WTC11 (cell line): ENCODE data around the gene LAMA3. TPM values are rescaled to one million over a fixed set of nuclear protein-coding genes. Genes with fewer than 3 reads are reported as not detected.

ENCODE experiments used
- ATAC-seq: fragments of 200-7000 bp; cut with Tn5 transposase; 2 replicates; pipeline ENCODE4 v1.10.0; 2021; ENCODE audit warnings: mild to moderate bottlenecking, moderate library complexity
- CTCF ChIA-PET: fragments of 300-600 bp; sonication (Branson Sonifier 250); formaldehyde crosslinking; loops from one replicate; lab custom pipeline; 2021; ENCODE audit warnings: antibody characterized with exemption; lab: Charles Lee
- POLR2A ChIA-PET: fragments of 350-600 bp; sonication (Branson Sonifier 250); formaldehyde crosslinking; loops from one replicate; lab custom pipeline; 2021; ENCODE audit warnings: antibody characterized with exemption; lab: Charles Lee
- DNase-seq: peaks from one replicate; pipeline ENCODE4 v3.0.0; 2021; ENCODE audit warnings: low spot score
- H3K27ac Mint-ChIP-seq: 2 replicates; pipeline ENCODE4 v1.8.0; 2021; ENCODE audit warnings: mixed read lengths
- H3K27me3 Mint-ChIP-seq: 2 replicates; pipeline ENCODE4 v1.8.0; 2021; ENCODE audit warnings: low read depth, mild to moderate bottlenecking, moderate library complexity, mixed read lengths
- H3K36me3 Mint-ChIP-seq: 2 replicates; pipeline ENCODE4 v1.8.0; 2021; ENCODE audit warnings: mixed read lengths
- H3K4me1 Mint-ChIP-seq: 2 replicates; pipeline ENCODE4 v1.8.0; 2022; ENCODE audit warnings: mixed read lengths
- H3K4me3 Mint-ChIP-seq: 2 replicates; pipeline ENCODE4 v1.8.0; 2021; ENCODE audit warnings: mild to moderate bottlenecking, moderate library complexity, mixed read lengths
- H3K9me3 Mint-ChIP-seq: 2 replicates; pipeline ENCODE4 v1.8.0; 2021; ENCODE audit warnings: mixed read lengths
- ARID4B ChIP-seq: sonication (generic); formaldehyde crosslinking; IDR thresholded peaks from 2 replicates; pipeline ENCODE4 v1.8.0; 2023; ENCODE audit warnings: missing genetic modification reagents, mild to moderate bottlenecking, borderline replicate concordance
- ATF1 ChIP-seq: sonication (generic); formaldehyde crosslinking; IDR thresholded peaks from 2 replicates; pipeline ENCODE4 v1.8.1; 2023; ENCODE audit warnings: mild to moderate bottlenecking, moderate library complexity, missing genetic modification reagents
- CREM ChIP-seq: sonication (generic); formaldehyde crosslinking; IDR thresholded peaks from 2 replicates; pipeline ENCODE4 v1.8.1; 2022; ENCODE audit warnings: mild to moderate bottlenecking, missing genetic modification reagents, moderate library complexity
- FOXJ3 ChIP-seq: sonication (generic); formaldehyde crosslinking; IDR thresholded peaks from 2 replicates; pipeline ENCODE4 v1.9.0; 2021; ENCODE audit warnings: missing genetic modification reagents, mild to moderate bottlenecking, borderline replicate concordance
- FOXP1 ChIP-seq: sonication (generic); formaldehyde crosslinking; IDR thresholded peaks from 2 replicates; pipeline ENCODE4 v1.8.0; 2022; ENCODE audit warnings: missing genetic modification reagents, mild to moderate bottlenecking, moderate library complexity, borderline replicate concordance
- GABPB1 ChIP-seq: sonication (generic); formaldehyde crosslinking; IDR thresholded peaks from 2 replicates; pipeline ENCODE4 v1.8.1; 2023; ENCODE audit warnings: mild to moderate bottlenecking, missing genetic modification reagents
- HMGA2 ChIP-seq: fragments of 250-450 bp; sonication (Bioruptor Pico); IDR thresholded peaks from 2 replicates; pipeline ENCODE4 v1.4.0; 2021; ENCODE audit warnings: mild to moderate bottlenecking, moderate library complexity
- KAT7 ChIP-seq: sonication (generic); formaldehyde crosslinking; IDR thresholded peaks from 2 replicates; pipeline ENCODE4 v1.8.1; 2023; ENCODE audit warnings: missing genetic modification reagents, mild to moderate bottlenecking, borderline replicate concordance
- NFYB ChIP-seq: sonication (generic); formaldehyde crosslinking; conservative IDR thresholded peaks from 2 replicates; pipeline ENCODE4 v1.8.0; 2022; ENCODE audit warnings: low read depth, missing genetic modification reagents
- OVOL2 ChIP-seq: fragments of 250-450 bp; sonication (Bioruptor Pico); IDR thresholded peaks from 2 replicates; pipeline ENCODE4 v1.9.0; 2021; ENCODE audit warnings: mild to moderate bottlenecking, borderline replicate concordance
- PRRX2 ChIP-seq: fragments of 250-450 bp; sonication (Bioruptor Pico); IDR thresholded peaks from 2 replicates; pipeline ENCODE4 v1.8.0; 2021; ENCODE audit warnings: mild to moderate bottlenecking
- SMAD4 ChIP-seq: sonication (generic); formaldehyde crosslinking; IDR thresholded peaks from 2 replicates; pipeline ENCODE4 v1.8.0; 2022; ENCODE audit warnings: mild to moderate bottlenecking, missing genetic modification reagents
- ZNF317 ChIP-seq: sonication (generic); formaldehyde crosslinking; IDR thresholded peaks from 2 replicates; pipeline ENCODE4 v1.8.1; 2023; ENCODE audit warnings: low read depth, mild to moderate bottlenecking, moderate library complexity, missing genetic modification reagents, borderline replicate concordance
- ZNF423 ChIP-seq: fragments of 250-450 bp; sonication (Bioruptor Pico); IDR thresholded peaks from 2 replicates; pipeline ENCODE4 v2.1.2; 2022; ENCODE audit warnings: mild to moderate bottlenecking, moderate library complexity
- ZNF425 ChIP-seq: fragments of 250-450 bp; sonication (Bioruptor Pico); conservative IDR thresholded peaks from 2 replicates; pipeline ENCODE4 v1.9.0; 2021; ENCODE audit warnings: mild to moderate bottlenecking
- ZNF671 ChIP-seq: fragments of 250-450 bp; sonication (Bioruptor Pico); IDR thresholded peaks from 2 replicates; pipeline ENCODE4 v1.8.0; 2021; ENCODE audit warnings: mild to moderate bottlenecking
- total RNA-seq: library from RNA; stranded (reverse); gene quantifications from 3 replicates; pipeline ENCODE4 v1.2.3, GENCODE V29; 2021
- TF ChIP-seq, protein P1 (sequence below): sonication (generic); formaldehyde crosslinking; IDR thresholded peaks from 2 replicates; pipeline ENCODE4 v1.8.1; 2022; ENCODE audit warnings: mild to moderate bottlenecking, missing genetic modification reagents, moderate library complexity, borderline replicate concordance
- TF ChIP-seq, protein P2 (sequence below): fragments of 250-450 bp; sonication (Bioruptor Pico); IDR thresholded peaks from 2 replicates; pipeline ENCODE4 v1.9.0; 2021; ENCODE audit warnings: mild to moderate bottlenecking, borderline replicate concordance
- TF ChIP-seq, protein P3 (sequence below): sonication (generic); formaldehyde crosslinking; IDR thresholded peaks from 2 replicates; pipeline ENCODE4 v1.8.1; 2022; ENCODE audit warnings: missing genetic modification reagents, borderline replicate concordance
- TF ChIP-seq, protein P4 (sequence below): sonication (generic); formaldehyde crosslinking; conservative IDR thresholded peaks from 2 replicates; pipeline ENCODE4 v1.8.1; 2022; ENCODE audit warnings: mild to moderate bottlenecking, missing genetic modification reagents

LAMA3 gene
- total RNA-seq, 1 experiment from 2014 or later, result 0.83 TPM

DNA sequence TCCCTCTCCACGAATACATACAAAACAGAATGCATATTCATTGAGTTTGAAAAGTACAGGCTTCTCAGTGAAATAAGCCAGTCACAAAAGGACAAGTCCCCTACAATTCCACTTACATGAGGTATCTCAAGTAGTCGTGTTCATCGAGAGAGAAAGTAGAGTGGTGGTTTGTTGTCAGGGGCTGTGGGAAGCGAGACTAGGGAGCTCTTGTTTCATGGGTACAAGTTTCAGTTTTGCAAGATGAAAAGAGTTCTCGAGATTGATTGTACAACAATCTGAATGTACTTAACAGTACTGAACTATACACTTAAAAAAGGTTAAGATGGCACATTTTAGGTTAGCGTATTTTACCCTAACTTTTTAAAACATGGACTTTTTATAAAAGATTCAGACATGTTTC lies 253.9 kb downstream of the LAMA3 start:
- ChIA-PET CTCF (interaction anchor here (0.9 kb wide), 1 partner anchor 25 kb away, joined by 6 read pairs; no protein-coding TSS in a partner anchor), POLR2A (interaction anchor here (1.0 kb wide), 1 partner anchor 11 kb away, joined by 3 read pairs; no protein-coding TSS in a partner anchor)
- Mint-ChIP-seq H3K9me3 (no peaks in the 10 kb centered on the region), H3K27me3 (no peaks in the 10 kb centered on the region), H3K4me1 (peaks cover 21% of the 10 kb centered on the region), H3K4me3 (no peak overlapping the region), H3K27ac (no peak overlapping the region), H3K36me3 (no peaks in the 10 kb centered on the region)
- ATAC-seq (no peak), DNase-seq (no peak)
- no peak for TF ChIP-seq PRRX2 (CRISPR knock-in tag)
- no peak for TF ChIP-seq OVOL2 (CRISPR knock-in tag)
- TF ChIP-seq, protein P1, sequence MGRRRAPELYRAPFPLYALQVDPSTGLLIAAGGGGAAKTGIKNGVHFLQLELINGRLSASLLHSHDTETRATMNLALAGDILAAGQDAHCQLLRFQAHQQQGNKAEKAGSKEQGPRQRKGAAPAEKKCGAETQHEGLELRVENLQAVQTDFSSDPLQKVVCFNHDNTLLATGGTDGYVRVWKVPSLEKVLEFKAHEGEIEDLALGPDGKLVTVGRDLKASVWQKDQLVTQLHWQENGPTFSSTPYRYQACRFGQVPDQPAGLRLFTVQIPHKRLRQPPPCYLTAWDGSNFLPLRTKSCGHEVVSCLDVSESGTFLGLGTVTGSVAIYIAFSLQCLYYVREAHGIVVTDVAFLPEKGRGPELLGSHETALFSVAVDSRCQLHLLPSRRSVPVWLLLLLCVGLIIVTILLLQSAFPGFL (CRISPR knock-in tag), result no peak
- no peak for TF ChIP-seq FOXP1 (CRISPR knock-in tag)
- no peak for TF ChIP-seq ZNF425 (CRISPR knock-in tag)

DNA sequence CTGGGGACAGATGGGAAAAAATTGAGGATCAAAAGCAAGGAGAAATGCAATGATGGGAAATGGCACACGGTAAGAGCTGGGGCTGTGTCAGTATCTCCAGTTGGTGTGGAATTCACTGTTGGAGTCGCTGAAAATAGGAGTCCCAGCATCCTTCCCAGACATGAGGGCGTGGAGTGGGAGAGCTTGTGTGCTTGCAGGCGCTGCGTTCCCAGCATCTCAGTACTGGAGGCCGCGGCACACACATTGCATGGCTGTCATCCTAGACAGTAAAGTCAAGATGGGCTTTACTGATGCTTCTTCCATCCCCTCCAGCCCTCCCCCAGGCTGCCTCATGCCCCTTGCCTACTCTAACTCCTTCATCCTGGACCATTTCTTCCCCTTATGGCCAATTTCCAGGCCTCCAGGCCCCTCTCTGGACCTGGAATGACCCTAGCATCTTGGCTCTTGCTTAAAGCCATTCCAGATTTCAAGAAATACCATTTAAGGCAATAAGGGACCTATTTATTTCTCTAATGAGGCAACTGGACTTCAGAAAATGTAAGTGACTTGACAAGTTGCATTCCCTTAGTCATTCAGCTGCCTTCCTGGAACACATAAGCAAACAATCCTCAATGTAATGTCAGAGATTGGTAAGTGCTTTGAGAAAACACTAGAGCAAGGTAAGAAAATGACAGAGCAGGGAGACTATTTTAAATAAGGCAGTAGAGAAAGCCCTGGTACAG lies 254.8 kb downstream of the LAMA3 start:
- Mint-ChIP-seq H3K4me3 (no peak overlapping the region), H3K36me3 (no peaks in the 10 kb centered on the region), H3K9me3 (no peaks in the 10 kb centered on the region), H3K27ac (no peak overlapping the region), H3K27me3 (no peaks in the 10 kb centered on the region)
- DNase-seq, result no peak
- CTCF ChIA-PET, result no interaction called here
- POLR2A ChIA-PET, result interaction anchor here (1.0 kb wide), 1 partner anchor 10 kb away, joined by 3 read pairs; no protein-coding TSS in a partner anchor
- no peak for ATAC-seq
- TF ChIP-seq FOXP1 (CRISPR knock-in tag) (no peak), ZNF671 (CRISPR knock-in tag) (no peak), ARID4B (CRISPR knock-in tag) (no peak), NFYB (CRISPR knock-in tag) (no peak), FOXJ3 (CRISPR knock-in tag) (no peak), ZNF423 (no peak), SMAD4 (CRISPR knock-in tag) (no peak), CREM (CRISPR knock-in tag) (no peak), HMGA2 (no peak), ZNF317 (CRISPR knock-in tag) (no peak), GABPB1 (CRISPR knock-in tag) (no peak), KAT7 (no peak), ATF1 (CRISPR knock-in tag) (no peak)
- TF ChIP-seq, protein P2, sequence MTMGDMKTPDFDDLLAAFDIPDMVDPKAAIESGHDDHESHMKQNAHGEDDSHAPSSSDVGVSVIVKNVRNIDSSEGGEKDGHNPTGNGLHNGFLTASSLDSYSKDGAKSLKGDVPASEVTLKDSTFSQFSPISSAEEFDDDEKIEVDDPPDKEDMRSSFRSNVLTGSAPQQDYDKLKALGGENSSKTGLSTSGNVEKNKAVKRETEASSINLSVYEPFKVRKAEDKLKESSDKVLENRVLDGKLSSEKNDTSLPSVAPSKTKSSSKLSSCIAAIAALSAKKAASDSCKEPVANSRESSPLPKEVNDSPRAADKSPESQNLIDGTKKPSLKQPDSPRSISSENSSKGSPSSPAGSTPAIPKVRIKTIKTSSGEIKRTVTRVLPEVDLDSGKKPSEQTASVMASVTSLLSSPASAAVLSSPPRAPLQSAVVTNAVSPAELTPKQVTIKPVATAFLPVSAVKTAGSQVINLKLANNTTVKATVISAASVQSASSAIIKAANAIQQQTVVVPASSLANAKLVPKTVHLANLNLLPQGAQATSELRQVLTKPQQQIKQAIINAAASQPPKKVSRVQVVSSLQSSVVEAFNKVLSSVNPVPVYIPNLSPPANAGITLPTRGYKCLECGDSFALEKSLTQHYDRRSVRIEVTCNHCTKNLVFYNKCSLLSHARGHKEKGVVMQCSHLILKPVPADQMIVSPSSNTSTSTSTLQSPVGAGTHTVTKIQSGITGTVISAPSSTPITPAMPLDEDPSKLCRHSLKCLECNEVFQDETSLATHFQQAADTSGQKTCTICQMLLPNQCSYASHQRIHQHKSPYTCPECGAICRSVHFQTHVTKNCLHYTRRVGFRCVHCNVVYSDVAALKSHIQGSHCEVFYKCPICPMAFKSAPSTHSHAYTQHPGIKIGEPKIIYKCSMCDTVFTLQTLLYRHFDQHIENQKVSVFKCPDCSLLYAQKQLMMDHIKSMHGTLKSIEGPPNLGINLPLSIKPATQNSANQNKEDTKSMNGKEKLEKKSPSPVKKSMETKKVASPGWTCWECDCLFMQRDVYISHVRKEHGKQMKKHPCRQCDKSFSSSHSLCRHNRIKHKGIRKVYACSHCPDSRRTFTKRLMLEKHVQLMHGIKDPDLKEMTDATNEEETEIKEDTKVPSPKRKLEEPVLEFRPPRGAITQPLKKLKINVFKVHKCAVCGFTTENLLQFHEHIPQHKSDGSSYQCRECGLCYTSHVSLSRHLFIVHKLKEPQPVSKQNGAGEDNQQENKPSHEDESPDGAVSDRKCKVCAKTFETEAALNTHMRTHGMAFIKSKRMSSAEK (CRISPR knock-in tag), result no peak
- TF ChIP-seq, protein P3, sequence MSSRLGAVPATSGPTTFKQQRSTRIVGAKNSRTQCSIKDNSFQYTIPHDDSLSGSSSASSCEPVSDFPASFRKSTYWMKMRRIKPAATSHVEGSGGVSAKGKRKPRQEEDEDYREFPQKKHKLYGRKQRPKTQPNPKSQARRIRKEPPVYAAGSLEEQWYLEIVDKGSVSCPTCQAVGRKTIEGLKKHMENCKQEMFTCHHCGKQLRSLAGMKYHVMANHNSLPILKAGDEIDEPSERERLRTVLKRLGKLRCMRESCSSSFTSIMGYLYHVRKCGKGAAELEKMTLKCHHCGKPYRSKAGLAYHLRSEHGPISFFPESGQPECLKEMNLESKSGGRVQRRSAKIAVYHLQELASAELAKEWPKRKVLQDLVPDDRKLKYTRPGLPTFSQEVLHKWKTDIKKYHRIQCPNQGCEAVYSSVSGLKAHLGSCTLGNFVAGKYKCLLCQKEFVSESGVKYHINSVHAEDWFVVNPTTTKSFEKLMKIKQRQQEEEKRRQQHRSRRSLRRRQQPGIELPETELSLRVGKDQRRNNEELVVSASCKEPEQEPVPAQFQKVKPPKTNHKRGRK (CRISPR knock-in tag), result no peak
- TF ChIP-seq, protein P4, sequence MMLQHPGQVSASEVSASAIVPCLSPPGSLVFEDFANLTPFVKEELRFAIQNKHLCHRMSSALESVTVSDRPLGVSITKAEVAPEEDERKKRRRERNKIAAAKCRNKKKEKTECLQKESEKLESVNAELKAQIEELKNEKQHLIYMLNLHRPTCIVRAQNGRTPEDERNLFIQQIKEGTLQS (CRISPR knock-in tag), result no peak
- TF ChIP-seq, all 79 proteins: peak for 0
- H3K4me1 Mint-ChIP-seq, result peaks cover 25% of the 10 kb centered on the region
